ENCODE measurements around the gene MVB12A. TPM values are rescaled to one million over a fixed set of nuclear protein-coding genes. Genes with fewer than 3 reads are reported as not detected.

The MVB12A gene
- total and polyA plus RNA-seq, 2 of the 4 experiments (the other 2 are of a cell fraction) = 13.8 to 43.9 TPM

DNA sequence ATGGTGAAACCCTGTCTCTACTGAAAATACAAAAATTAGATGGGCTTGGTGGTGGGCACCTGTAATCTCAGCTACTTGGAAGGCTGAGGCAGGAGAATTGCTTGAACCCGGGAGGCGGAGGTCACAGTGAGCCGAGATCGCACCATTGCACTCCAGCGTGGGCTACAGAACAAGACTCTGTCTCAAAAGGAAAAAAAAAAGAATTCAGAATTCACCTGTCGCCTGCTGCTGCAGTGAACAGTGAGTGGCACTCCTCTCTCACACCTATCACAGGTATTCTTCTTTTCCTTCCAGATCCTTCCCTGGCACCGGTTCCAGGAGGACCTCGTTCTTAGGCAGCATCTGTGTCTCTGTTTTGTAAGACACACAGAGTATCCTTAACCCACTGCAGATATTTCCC, 5.8 kb upstream of the MVB12A start:
- Histone ChIP-seq H2BK15ac (ENCODE audit: low read depth, low read length) (no peak overlapping the region), H2AK5ac (ENCODE audit: low read depth, low read length) (no peak overlapping the region), H3K9me1 (ENCODE audit: insufficient read depth, low read length) (peaks cover 2% of the 10 kb centered on the region; the same call in 1 of the 2 replicates), H2BK5ac (ENCODE audit: low read depth, low read length, poor library complexity, severe bottlenecking) (no peak overlapping the region), H3K4ac (ENCODE audit: low read depth, low read length) (no peak overlapping the region), H3K23ac (ENCODE audit: low read depth, low read length) (no peak overlapping the region), H3K4me3 (ENCODE audit: insufficient read depth, low read depth, low read length) (no peak overlapping the region), H3K36me3 (ENCODE audit: control insufficient read depth, insufficient read depth, low read length) (no peaks in the 10 kb centered on the region), H4K5ac (ENCODE audit: low read depth, low read length) (no peak overlapping the region), H4K8ac (ENCODE audit: low read depth in 2 of 2, low read length in 2 of 2) (no peak overlapping the region), H3K9ac (ENCODE audit: low read depth, low read length) (no peak overlapping the region), H3K79me1 (ENCODE audit: low read depth in 1 of 2, low read length in 2 of 2) (0 out of 4 replicates have a peak, but pooled peaks cover 0 to 2% of the 10 kb centered on the region in 2 experiments), H3K56ac (ENCODE audit: extremely low read depth, insufficient read depth, low read length) (no peak overlapping the region), H2BK120ac (ENCODE audit: low read depth, low read length) (no peak overlapping the region), H2AK9ac (replicated peaks; ENCODE audit: low read depth, low read length, poor library complexity) (no peak overlapping the region), H2AFZ (replicated peaks; ENCODE audit: low read length, poor library complexity) (no peak overlapping the region), H3K9me3 (ENCODE audit: control insufficient read depth, insufficient read depth, low read length) (no peaks in the 10 kb centered on the region), H3K4me2 (ENCODE audit: low read depth, low read length) (no peak overlapping the region), H2BK20ac (ENCODE audit: low read depth, low read length) (no peak overlapping the region), H4K20me1 (ENCODE audit: insufficient read depth, low read length) (no peaks in the 10 kb centered on the region), H3K18ac (ENCODE audit: low read depth, low read length) (no peak overlapping the region), H3K4me1 (ENCODE audit: control insufficient read depth, insufficient read depth, low read length) (peaks cover 9% of the 10 kb centered on the region), H3K27me3 (ENCODE audit: control insufficient read depth, insufficient read depth, low read length) (0 out of 2 replicates have a peak, but pooled peaks cover 1% of the 10 kb centered on the region), H4K91ac (ENCODE audit: insufficient read depth, low read depth, low read length) (no peak overlapping the region), H3K14ac (replicated peaks; ENCODE audit: low read depth, low read length) (no peak overlapping the region), H3K27ac (ENCODE audit: insufficient read depth, low read length) (no peak overlapping the region)
- TF ChIP-seq RAD21 (IDR thresholded peaks at IDR 0.05; ENCODE audit: low read length) = no peak
- no peak for TF ChIP-seq MAZ (IDR thresholded peaks at IDR 0.05; ENCODE audit: borderline replicate concordance, low read depth, low read length)
- TF ChIP-seq MXI1 (IDR thresholded peaks at IDR 0.05; ENCODE audit: borderline replicate concordance, low read depth, low read length) = no peak
- TF ChIP-seq CEBPB (IDR thresholded peaks at IDR 0.05; ENCODE audit: low read depth, low read length) = no peak
- TF ChIP-seq FOS (IDR thresholded peaks at IDR 0.05; ENCODE audit: low read depth, low read length) = no peak
- no peak for TF ChIP-seq NFE2L2 (IDR thresholded peaks at IDR 0.05; ENCODE audit: low read depth, low read length)
- no peak for TF ChIP-seq USF2 (IDR thresholded peaks at IDR 0.05; ENCODE audit: low read depth, low read length)
- no peak for TF ChIP-seq MAFK (IDR thresholded peaks at IDR 0.05; ENCODE audit: low read depth, low read length)
- no peak for TF ChIP-seq RFX5 (IDR thresholded peaks at IDR 0.05; ENCODE audit: low read depth, low read length)
- TF ChIP-seq RCOR1 (IDR thresholded peaks at IDR 0.05; ENCODE audit: insufficient replicate concordance, low read length) = no peak
- TF ChIP-seq SMC3 (IDR thresholded peaks at IDR 0.05; ENCODE audit: low read depth, low read length) = no peak
- TF ChIP-seq BHLHE40 (IDR thresholded peaks at IDR 0.05; ENCODE audit: low read depth, low read length) = no peak
- no peak for TF ChIP-seq CTCF (conservative IDR thresholded peaks at IDR 0.05; ENCODE audit: low read depth, low read length)
- TF ChIP-seq CHD1 (IDR thresholded peaks at IDR 0.05; ENCODE audit: low read depth, low read length) = no peak
- no peak for TF ChIP-seq POLR2A (IDR thresholded peaks at IDR 0.05; ENCODE audit: low read depth, low read length)
- TF ChIP-seq, protein P1, sequence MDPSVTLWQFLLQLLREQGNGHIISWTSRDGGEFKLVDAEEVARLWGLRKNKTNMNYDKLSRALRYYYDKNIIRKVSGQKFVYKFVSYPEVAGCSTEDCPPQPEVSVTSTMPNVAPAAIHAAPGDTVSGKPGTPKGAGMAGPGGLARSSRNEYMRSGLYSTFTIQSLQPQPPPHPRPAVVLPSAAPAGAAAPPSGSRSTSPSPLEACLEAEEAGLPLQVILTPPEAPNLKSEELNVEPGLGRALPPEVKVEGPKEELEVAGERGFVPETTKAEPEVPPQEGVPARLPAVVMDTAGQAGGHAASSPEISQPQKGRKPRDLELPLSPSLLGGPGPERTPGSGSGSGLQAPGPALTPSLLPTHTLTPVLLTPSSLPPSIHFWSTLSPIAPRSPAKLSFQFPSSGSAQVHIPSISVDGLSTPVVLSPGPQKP (IDR thresholded peaks at IDR 0.05; ENCODE audit: borderline replicate concordance, low read depth, low read length) = no peak
- ChIA-PET POLR2A (ENCODE audit: unreplicated experiment) (no interaction called here), CTCF (no interaction called here)
- in situ Hi-C loops (cut with MboI; ENCODE audit: low sequenced_read_pairs) (no loop called here), dilution Hi-C loops (cut with HindIII; ENCODE audit: low sequenced_read_pairs, unreplicated experiment) (no loop called here), intact Hi-C loops (cut with micrococcal nuclease) (no loop called here)
- DNase-seq (no peak), ATAC-seq (ENCODE audit: low read depth) (no peak)
- no TSS peak for BruUV-seq (replicated peaks)
- WGBS, 2 experiments (ENCODE audit: extremely low coverage in 2 of 2, insufficient read length in 1 of 2) = 78% methylated on average over 4 of the region's 8 CpGs; no CpG with 5 or more reads in 1 of the 2 experiments
